Sigmoid colon (tissue), 7 donors: Measurements from ENCODE around the gene CAMK1G. TPM values are rescaled to one million over a fixed set of nuclear protein-coding genes. Genes with fewer than 3 reads are reported as not detected.

Source experiments
- DNase-seq: peaks from one replicate; pipeline ENCODE4 v3.0.0-alpha.2; 2019
- H3K27ac ChIP-seq, 4 donors: fragments of 200-600 bp; sonication (generic); one replicate each; pipeline ENCODE4 v1.5.1; 2016 to 2019; ENCODE audit warnings: mild to moderate bottlenecking in 1 of 4
- H3K27me3 ChIP-seq, 3 donors: fragments of 200-600 bp; sonication (generic); one replicate each; pipeline ENCODE4 v1.5.1; 2019; ENCODE audit warnings: mild to moderate bottlenecking in 1 of 3
- H3K36me3 ChIP-seq, 4 donors: fragments of 200-600 bp; sonication (generic); one replicate each; pipeline ENCODE4 v1.5.1; 2016 to 2019
- H3K4me1 ChIP-seq, 4 donors: fragments of 200-600 bp; sonication (generic); one replicate each; pipeline ENCODE4 v1.5.1; 2017 to 2019
- H3K4me3 ChIP-seq, 4 donors: fragments of 200-600 bp; sonication (generic); one replicate each; pipeline ENCODE4 v1.5.1; 2017 to 2019; ENCODE audit warnings: mild to moderate bottlenecking in 2 of 4, moderate library complexity in 1 of 4
- H3K9me3 ChIP-seq, 4 donors: fragments of 200-600 bp in 3 of 4; sonication (generic) in 3 of 4; one replicate each; pipeline versions ENCODE4 v1.5.1 to v1.6.1; 2013 to 2019
- EP300 ChIP-seq, 4 donors: sonication (generic); formaldehyde crosslinking; IDR thresholded peaks; one replicate each; pipeline ENCODE4 v1.6.1; 2017; ENCODE audit warnings: antibody characterized with exemption in 4 of 4
- POLR2A ChIP-seq, 2 donors: fragments of 450-650 bp; IDR thresholded peaks; one replicate each; pipeline ENCODE4 v1.6.1; 2016; ENCODE audit warnings: antibody characterized with exemption in 2 of 2, mild to moderate bottlenecking in 2 of 2, moderate library complexity in 2 of 2
- POLR2AphosphoS5 ChIP-seq, 4 donors: sonication (generic); formaldehyde crosslinking; IDR thresholded peaks; one replicate each; pipeline ENCODE4 v1.6.1; 2017; ENCODE audit warnings: antibody characterized with exemption in 4 of 4
- WGBS, 2 donors: extraction: QIAGEN DNeasy Blood & Tissue Kit; methylation state at CpG; one replicate each; pipeline ENCODE4 v1.1.7; 2013; 5-methylcytosine and 5-hydroxymethylcytosine counted together
- intact Hi-C: fragments of 100-400 bp; cut with DNase I; formaldehyde crosslinking; loops from one replicate; pipeline ENCODE4 v1.15.1; 2023
- polyA plus RNA-seq, 3 donors: library from polyadenylated mRNA; stranded (reverse); fragments of 200-250 nt; gene quantifications; one replicate each; pipeline ENCODE4 v1.2.3, GENCODE V29; 2013
- total RNA-seq, 4 donors: library from RNA; depleted of rRNA; stranded (reverse); fragments of >200 nt; gene quantifications; one replicate each; pipeline ENCODE4 v1.1.0, GENCODE V29; 2016
- TF ChIP-seq, protein P1 (sequence below), 4 experiments: fragments of 450-650 bp in 3 of 4; fragments of 200-600 bp in 1 of 4; IDR thresholded peaks; one replicate each; pipeline ENCODE4 v1.5.1; 2016 to 2019; ENCODE audit warnings: antibody characterized with exemption in 4 of 4, mild to moderate bottlenecking in 3 of 4, moderate library complexity in 2 of 4
- donor health status: healthy with polysubstance abuse.
- donor health status: Bipolar disorder and iron deficiency.
- donor health status: healthy.

Gene CAMK1G
- total and polyA plus RNA-seq, 7 donors: 0.16 to 1.4 (median 0.48) TPM; not detected in 2

DNA sequence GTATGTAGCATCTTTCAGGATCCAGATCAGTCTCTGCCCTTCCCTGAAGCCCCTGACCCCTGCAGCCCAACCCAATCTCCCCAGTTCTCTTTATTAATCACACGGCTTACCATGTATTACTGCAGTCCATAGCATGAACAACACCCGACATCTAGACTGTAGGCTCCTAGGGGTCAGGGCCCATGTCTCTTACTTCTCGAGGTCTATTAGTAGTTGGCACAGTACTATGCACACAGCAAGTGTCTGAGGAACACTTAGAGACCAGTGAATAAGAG is 27.1 kb downstream of the CAMK1G start:
- DNase-seq: no peak
- intact Hi-C loops: no loop called here
- no peaks in the 10 kb centered on the region for H3K27me3 ChIP-seq
- H3K4me3 ChIP-seq: no peak overlapping the region
- H3K4me1 ChIP-seq: no peaks in the 10 kb centered on the region
- H3K36me3 ChIP-seq: no peaks in the 10 kb centered on the region
- no peaks in the 10 kb centered on the region for H3K9me3 ChIP-seq
- WGBS, 2 donors: 86 to 87% methylated on average over 3 of the region's 3 CpGs
- TF ChIP-seq POLR2AphosphoS5 (IDR thresholded peaks at IDR 0.05) (no peak), EP300 (IDR thresholded peaks at IDR 0.05) (no peak), POLR2A (IDR thresholded peaks at IDR 0.05) (no peak)
- TF ChIP-seq, protein P1, sequence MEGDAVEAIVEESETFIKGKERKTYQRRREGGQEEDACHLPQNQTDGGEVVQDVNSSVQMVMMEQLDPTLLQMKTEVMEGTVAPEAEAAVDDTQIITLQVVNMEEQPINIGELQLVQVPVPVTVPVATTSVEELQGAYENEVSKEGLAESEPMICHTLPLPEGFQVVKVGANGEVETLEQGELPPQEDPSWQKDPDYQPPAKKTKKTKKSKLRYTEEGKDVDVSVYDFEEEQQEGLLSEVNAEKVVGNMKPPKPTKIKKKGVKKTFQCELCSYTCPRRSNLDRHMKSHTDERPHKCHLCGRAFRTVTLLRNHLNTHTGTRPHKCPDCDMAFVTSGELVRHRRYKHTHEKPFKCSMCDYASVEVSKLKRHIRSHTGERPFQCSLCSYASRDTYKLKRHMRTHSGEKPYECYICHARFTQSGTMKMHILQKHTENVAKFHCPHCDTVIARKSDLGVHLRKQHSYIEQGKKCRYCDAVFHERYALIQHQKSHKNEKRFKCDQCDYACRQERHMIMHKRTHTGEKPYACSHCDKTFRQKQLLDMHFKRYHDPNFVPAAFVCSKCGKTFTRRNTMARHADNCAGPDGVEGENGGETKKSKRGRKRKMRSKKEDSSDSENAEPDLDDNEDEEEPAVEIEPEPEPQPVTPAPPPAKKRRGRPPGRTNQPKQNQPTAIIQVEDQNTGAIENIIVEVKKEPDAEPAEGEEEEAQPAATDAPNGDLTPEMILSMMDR (IDR thresholded peaks at IDR 0.05): no peak
- no peak overlapping the region for H3K27ac ChIP-seq

DNA sequence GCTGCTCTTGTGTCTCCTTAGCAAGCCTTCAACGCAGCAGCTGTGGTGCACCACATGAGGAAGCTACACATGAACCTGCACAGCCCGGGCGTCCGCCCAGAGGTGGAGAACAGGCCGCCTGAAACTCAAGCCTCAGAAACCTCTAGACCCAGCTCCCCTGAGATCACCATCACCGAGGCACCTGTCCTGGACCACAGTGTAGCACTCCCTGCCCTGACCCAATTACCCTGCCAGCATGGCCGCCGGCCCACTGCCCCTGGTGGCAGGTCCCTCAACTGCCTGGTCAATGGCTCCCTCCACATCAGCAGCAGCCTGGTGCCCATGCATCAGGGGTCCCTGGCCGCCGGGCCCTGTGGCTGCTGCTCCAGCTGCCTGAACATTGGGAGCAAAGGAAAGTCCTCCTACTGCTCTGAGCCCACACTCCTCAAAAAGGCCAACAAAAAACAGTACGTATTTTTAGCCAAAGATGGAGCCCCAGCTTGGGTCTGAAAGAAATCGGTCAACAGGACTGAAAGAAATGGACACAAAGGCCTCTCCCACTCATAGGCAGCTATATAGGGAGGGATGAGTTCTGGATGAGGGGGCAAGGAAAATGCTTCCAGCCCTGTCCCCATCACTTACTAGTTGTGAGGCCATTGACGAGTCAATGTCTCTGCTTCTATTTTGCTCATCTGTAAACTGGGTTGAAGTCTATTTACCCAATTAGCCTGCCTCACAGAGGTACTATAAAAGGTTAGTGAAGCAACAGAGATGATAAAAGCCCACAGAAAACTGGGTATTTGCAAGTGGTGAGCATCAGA is 28.5 kb downstream of the CAMK1G start:
- intact Hi-C loops: no loop called here
- Histone ChIP-seq H3K4me3 (no peak overlapping the region), H3K4me1 (no peaks in the 10 kb centered on the region), H3K36me3 (no peaks in the 10 kb centered on the region), H3K9me3 (no peaks in the 10 kb centered on the region), H3K27ac (no peak overlapping the region), H3K27me3 (no peaks in the 10 kb centered on the region)
- 88 to 90% methylated on average over 13 of the region's 13 CpGs for WGBS, 2 donors
- no peak for DNase-seq
- TF ChIP-seq, protein P1 (IDR thresholded peaks at IDR 0.05): no peak
- TF ChIP-seq POLR2AphosphoS5 (IDR thresholded peaks at IDR 0.05) (no peak), POLR2A (IDR thresholded peaks at IDR 0.05) (no peak), EP300 (IDR thresholded peaks at IDR 0.05) (no peak)

DNA sequence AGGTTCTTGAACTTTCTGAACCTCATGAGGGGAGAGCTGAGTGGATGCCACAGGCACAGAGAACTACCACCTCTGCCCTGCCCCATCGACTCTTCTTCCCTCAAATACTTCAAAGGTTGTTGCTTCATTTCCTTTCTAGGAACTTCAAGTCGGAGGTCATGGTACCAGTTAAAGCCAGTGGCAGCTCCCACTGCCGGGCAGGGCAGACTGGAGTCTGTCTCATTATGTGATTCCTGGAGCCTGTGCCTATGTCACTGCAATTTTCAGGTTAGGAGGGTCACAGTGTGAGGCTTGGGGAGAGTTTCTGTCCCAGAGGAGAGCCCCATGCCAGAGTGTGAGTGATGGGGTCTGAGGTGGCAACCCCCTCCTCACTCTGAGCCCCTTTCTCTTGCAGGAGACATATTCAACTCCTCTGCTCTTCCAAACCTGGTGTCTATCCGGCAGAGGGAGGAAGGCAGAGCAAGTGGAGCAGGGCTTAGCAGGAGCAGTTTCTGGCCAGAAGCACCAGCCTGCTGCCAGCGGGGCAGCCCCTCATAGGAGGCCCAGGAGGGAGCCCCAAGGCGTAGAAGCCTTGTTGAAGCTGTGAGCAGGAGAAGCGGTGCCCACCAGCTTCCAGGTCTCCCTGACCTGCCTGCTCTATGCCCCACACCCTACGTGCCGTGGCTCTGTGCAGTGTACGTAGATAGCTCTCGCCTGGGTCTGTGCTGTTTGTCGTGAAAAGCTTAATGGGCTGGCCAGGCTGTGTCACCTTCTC is 29.3 kb downstream of the CAMK1G start:
- H3K4me3 ChIP-seq: no peak overlapping the region
- no peaks in the 10 kb centered on the region for H3K36me3 ChIP-seq
- H3K4me1 ChIP-seq: no peaks in the 10 kb centered on the region
- intact Hi-C loops: no loop called here
- DNase-seq: no peak
- no peak overlapping the region for H3K27ac ChIP-seq
- H3K9me3 ChIP-seq: no peaks in the 10 kb centered on the region
- TF ChIP-seq POLR2AphosphoS5 (IDR thresholded peaks at IDR 0.05): no peak
- TF ChIP-seq, protein P1 (IDR thresholded peaks at IDR 0.05): no peak
- TF ChIP-seq POLR2A (IDR thresholded peaks at IDR 0.05): no peak
- no peak for TF ChIP-seq EP300 (IDR thresholded peaks at IDR 0.05)
- 81 to 82% methylated on average over 12 of the region's 12 CpGs for WGBS, 2 donors
- H3K27me3 ChIP-seq: no peaks in the 10 kb centered on the region

DNA sequence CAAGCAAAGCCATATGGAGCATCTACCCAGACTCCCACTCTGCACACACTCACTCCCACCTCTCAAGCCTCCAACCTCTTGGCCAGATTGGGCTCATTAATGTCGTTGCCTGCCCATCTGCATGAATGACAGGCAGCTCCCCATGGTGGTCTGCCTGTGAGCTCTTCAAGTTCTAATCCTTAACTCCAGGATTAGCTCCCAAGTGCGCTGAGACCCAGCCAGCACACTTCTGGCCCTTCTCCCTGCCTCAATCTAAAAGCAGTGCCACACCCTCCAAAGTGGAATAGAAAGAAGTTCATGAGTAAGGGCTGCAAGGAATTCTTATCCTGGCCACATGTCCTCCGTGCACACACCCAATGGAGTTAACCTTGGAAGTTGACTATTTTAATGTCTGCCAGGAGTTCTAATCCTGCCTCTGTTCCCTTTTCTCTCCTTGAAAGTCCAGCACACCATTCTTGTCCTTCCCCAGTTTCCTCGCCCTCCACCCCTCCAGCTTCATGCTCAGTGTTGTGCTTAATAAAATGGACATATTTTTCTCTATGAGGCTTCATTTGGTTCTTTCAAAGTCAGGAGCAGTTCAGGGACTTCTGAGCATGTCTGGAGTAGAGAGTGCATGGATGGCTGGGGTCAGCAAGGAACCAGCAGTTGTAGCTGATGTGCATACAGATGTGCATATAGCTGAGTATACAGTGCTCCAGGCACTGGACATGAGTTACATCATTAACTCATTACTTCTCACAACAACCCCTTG is 30.1 kb downstream of the CAMK1G start:
- no peaks in the 10 kb centered on the region for H3K4me1 ChIP-seq
- TF ChIP-seq, protein P1 (IDR thresholded peaks at IDR 0.05): no peak
- TF ChIP-seq EP300 (IDR thresholded peaks at IDR 0.05) (no peak), POLR2AphosphoS5 (IDR thresholded peaks at IDR 0.05) (no peak), POLR2A (IDR thresholded peaks at IDR 0.05) (no peak)
- H3K4me3 ChIP-seq: no peak overlapping the region
- intact Hi-C loops: no loop called here
- DNase-seq: no peak
- H3K36me3 ChIP-seq: no peaks in the 10 kb centered on the region
- H3K27me3 ChIP-seq: no peaks in the 10 kb centered on the region
- H3K9me3 ChIP-seq: no peaks in the 10 kb centered on the region
- 70 to 72% methylated on average over 4 of the region's 4 CpGs for WGBS, 2 donors
- H3K27ac ChIP-seq: no peak overlapping the region
